ENCODE measurements around the gene CDKL5.

CDKL5 gene

DNA sequence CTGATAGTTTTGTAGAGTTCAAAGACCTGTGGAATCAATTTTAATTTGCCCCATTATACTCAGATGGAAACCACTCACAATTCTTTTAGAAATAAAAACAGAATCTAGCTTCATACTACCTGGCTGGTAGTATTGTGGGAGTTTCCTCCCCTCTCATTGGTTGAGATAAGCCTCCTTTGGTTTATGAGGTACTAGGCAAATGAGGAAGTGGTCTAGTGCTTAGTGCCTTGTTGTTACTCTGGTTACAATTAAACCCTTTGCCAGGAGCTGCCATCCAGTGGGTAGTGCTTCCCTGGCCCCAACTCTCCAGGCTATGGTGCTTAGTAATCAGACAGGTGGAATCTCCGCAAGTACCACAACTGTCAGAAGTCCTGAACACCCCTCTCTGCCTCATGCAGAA, 118.3 kb downstream of the CDKL5 start:
- no peak for DNase-seq (ENCODE audit: low read depth)
- no peak overlapping the region for H3K4me3 ChIP-seq (ENCODE audit: low read length)
- TF ChIP-seq, protein P1, sequence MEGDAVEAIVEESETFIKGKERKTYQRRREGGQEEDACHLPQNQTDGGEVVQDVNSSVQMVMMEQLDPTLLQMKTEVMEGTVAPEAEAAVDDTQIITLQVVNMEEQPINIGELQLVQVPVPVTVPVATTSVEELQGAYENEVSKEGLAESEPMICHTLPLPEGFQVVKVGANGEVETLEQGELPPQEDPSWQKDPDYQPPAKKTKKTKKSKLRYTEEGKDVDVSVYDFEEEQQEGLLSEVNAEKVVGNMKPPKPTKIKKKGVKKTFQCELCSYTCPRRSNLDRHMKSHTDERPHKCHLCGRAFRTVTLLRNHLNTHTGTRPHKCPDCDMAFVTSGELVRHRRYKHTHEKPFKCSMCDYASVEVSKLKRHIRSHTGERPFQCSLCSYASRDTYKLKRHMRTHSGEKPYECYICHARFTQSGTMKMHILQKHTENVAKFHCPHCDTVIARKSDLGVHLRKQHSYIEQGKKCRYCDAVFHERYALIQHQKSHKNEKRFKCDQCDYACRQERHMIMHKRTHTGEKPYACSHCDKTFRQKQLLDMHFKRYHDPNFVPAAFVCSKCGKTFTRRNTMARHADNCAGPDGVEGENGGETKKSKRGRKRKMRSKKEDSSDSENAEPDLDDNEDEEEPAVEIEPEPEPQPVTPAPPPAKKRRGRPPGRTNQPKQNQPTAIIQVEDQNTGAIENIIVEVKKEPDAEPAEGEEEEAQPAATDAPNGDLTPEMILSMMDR (conservative IDR thresholded peaks at IDR 0.05; ENCODE audit: low read length), result no peak

DNA sequence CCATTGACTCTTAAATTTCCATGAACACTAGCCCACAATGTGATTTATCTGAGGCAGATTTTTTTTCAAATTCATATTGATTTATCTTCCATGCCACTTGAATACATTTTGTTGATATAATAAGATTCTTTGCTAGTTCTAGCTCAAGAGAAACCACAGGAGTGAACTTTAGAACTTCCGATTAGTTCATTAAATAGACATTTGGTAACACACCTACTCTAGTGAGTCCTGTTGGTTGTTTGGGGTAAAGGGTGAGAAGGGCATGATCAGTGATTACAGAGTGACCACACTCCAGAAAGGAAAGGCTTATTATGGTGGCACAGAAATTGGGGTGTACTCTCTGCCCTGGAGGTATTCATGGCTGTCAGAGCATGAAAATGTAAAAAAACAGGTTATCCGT, 120.4 kb downstream of the CDKL5 start:
- no peak for DNase-seq (ENCODE audit: low read depth)
- no peak overlapping the region for H3K4me3 ChIP-seq (ENCODE audit: low read length)
- TF ChIP-seq, protein P1 (conservative IDR thresholded peaks at IDR 0.05; ENCODE audit: low read length), result no peak

DNA sequence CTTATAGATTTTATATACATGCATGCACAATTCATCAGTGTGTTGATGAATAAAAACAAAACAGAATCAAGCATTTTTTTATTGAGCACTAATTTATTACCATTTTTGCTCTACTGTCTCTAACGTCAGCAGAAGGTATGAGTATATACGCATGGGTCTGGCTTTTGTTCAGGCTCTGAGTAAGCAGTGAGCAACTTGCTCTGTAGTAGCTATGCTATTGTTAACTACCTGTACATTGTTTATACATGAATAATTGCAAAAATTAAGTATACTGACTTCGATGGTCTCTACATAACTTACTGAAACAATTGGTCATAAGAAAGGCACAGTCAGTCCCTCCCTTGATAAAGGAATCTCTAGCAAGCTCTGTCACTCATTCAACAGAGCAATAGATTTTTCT, 123.6 kb downstream of the CDKL5 start:
- TF ChIP-seq, protein P1 (conservative IDR thresholded peaks at IDR 0.05; ENCODE audit: low read length), result no peak
- no peak overlapping the region for H3K4me3 ChIP-seq (ENCODE audit: low read length)
- DNase-seq (ENCODE audit: low read depth), result no peak

DNA sequence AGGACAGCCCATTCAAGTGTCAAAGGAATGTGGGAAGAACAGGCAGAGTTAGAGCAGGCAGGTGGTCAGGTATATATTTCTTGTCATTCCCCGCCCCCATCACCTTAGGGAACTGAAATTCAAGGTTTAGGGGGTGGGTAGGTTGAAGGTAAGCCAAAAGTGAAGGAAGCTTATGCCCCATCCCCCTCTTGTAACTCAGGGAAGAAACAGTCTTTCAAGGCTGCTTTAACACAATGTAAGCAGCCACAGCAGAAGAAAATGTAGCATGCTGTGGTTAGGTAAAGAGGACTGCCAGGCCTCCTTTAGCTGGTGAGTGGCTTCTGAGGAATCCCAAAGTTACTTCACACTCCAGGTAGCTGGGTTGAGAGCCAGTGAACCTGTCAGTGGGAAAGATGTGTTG, 124.2 kb downstream of the CDKL5 start:
- H3K4me3 ChIP-seq (ENCODE audit: low read length), result no peak overlapping the region
- TF ChIP-seq, protein P1 (conservative IDR thresholded peaks at IDR 0.05; ENCODE audit: low read length), result no peak
- DNase-seq (ENCODE audit: low read depth), result no peak

DNA sequence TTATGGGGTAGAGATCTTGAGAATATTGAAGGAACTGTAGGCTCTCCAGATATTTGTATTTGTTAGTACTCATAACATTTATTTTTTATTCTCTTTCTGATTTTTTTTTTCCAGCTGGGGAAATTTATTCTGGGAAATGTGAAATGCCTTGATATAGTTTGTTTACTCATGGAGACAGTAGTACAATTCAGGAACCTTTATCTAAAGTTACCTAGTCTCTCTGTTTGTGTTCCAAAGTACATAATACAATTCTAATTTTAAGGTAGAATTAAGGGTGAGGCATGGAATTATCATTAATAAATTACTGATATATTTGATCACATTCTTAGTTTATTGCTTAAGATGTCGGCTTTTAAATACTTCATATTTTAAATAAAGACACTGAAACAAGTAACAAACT, 132.5 kb downstream of the CDKL5 start:
- TF ChIP-seq, protein P1 (conservative IDR thresholded peaks at IDR 0.05; ENCODE audit: low read length), result no peak
- DNase-seq (ENCODE audit: low read depth), result no peak
- no peak overlapping the region for H3K4me3 ChIP-seq (ENCODE audit: low read length)

DNA sequence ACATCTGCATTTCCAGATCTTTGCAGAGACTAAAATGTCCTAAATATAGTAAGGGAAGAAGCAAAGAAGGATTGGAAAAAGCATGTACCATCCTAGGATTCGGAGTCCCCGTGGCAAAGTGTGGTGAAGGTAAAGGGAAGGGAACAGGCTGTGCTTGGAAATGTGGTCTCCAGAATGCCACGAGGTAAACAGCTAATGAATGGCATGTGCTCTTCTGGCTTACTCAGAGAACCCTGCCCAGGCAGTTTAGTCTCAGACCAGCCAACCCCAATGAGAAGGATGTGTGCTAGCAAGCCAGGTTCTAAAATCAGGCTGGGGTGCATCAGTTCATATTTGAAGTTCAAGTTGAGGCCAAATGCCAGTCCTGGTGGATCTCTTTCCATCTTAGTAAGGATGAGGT, 133.4 kb downstream of the CDKL5 start:
- DNase-seq (ENCODE audit: low read depth), result no peak
- no peak overlapping the region for H3K4me3 ChIP-seq (ENCODE audit: low read length)
- TF ChIP-seq, protein P1 (conservative IDR thresholded peaks at IDR 0.05; ENCODE audit: low read length), result no peak

DNA sequence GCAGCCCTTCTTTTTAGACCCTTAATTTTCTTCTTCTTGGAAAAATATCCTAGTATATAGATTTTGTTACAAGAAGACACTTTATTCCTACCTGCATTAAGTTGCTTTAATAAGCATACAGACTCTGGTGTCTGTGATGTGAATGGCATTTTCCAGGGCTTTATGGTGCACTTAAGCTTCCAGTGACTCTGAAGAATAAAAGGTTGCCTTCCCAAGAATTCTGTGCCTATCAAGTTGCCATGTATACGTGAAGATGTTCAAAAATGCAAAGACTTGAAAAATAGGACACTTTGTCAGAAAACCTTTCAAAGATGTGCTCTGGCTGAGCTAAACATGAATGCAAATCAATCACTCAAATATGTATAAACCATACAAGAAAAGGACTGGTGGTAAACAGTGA, 135.6 kb downstream of the CDKL5 start:
- H3K4me3 ChIP-seq (ENCODE audit: low read length), result no peak overlapping the region
- TF ChIP-seq, protein P1 (conservative IDR thresholded peaks at IDR 0.05; ENCODE audit: low read length), result no peak
- DNase-seq (ENCODE audit: low read depth), result no peak

All from AG10803 (cell line).